ENCODE results near the gene SORCS1.

- no peak for TF ChIP-seq CTCF (IDR thresholded peaks at IDR 0.05)
- no peak for TF ChIP-seq POLR2A (IDR thresholded peaks at IDR 0.05)
- TF ChIP-seq EP300 (IDR thresholded peaks at IDR 0.05) = no peak
Measured at GRCh38 chr10:106820579-106820978, 343.9 kb downstream of the SORCS1 start.

Measured in ovary (tissue), 3 donors.